Muscle layer of colon (tissue), 2 donors: ENCODE results near the gene LSMEM2.

Experiments used
- H3K27ac ChIP-seq: one replicate; pipeline ENCODE4 v1.7.0; 2013; ENCODE audit warnings: low read depth, mild to moderate bottlenecking, low read length, moderate library complexity
- H3K27me3 ChIP-seq, 2 donors: one replicate each; pipeline ENCODE4 v1.7.0; 2013; ENCODE audit warnings: low read length in 2 of 2, mild to moderate bottlenecking in 2 of 2; ENCODE audit not compliant: insufficient read depth in 2 of 2, control insufficient read depth in 1 of 2
- H3K36me3 ChIP-seq: one replicate; pipeline ENCODE4 v1.7.0; 2013; ENCODE audit warnings: mild to moderate bottlenecking, low read length; ENCODE audit not compliant: insufficient read depth
- H3K4me1 ChIP-seq: one replicate; pipeline ENCODE4 v1.7.0; 2013; ENCODE audit warnings: mild to moderate bottlenecking, low read length; ENCODE audit not compliant: insufficient read depth
- H3K4me3 ChIP-seq, 2 donors: one replicate each; pipeline ENCODE4 v1.7.0; 2013; ENCODE audit warnings: low read length in 2 of 2, low read depth in 1 of 2, mild to moderate bottlenecking in 1 of 2, moderate library complexity in 1 of 2
- H3K9ac ChIP-seq: one replicate; pipeline ENCODE4 v1.7.0; 2013; ENCODE audit warnings: low read length
- H3K9me3 ChIP-seq: one replicate; pipeline ENCODE4 v1.7.0; 2013; ENCODE audit warnings: mild to moderate bottlenecking, low read length
- donor health status: abdominal sarcoma.
- donor health status: Adenocarcinoma of cecum.

LSMEM2 gene

GRCh38 chr3:50330330-50330729 lies 51.4 kb downstream of the LSMEM2 start:
- H3K27me3 ChIP-seq, result no peaks in the 10 kb centered on the region
- H3K4me1 ChIP-seq, result peaks cover 29% of the 10 kb centered on the region
- H3K4me3 ChIP-seq, result no peak overlapping the region
- H3K27ac ChIP-seq, result no peak overlapping the region
- peaks cover 47% of the 10 kb centered on the region for H3K36me3 ChIP-seq
- no peaks in the 10 kb centered on the region for H3K9me3 ChIP-seq
- no peak overlapping the region for H3K9ac ChIP-seq

DNA sequence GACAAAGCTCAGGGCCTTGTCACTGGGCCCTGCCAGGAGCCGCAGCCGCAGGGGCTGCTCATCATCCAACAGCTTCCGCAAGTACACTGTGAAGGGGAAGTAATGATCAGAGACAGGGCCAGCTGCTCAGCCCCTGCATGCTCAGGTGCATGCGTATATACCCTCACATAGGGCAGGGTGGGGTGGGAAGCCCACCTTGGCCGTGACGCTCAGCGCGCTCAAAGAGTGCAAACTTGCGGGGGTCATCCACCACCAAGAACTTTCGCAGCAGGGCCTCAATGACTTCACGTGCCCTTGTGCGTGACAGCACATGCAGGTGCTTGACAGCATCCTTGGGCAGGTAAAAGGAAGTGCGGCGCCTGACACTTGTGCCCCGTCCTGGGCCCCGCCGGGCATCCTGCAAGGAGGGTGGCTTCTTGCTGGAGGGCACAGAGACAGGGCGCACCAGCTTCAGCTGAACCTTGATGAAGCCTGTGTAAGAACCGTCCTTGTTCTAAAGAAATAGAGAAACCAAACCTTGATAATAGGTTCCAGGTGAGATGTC lies 52.5 kb downstream of the LSMEM2 start:
- H3K9ac ChIP-seq, result no peak overlapping the region
- no peak overlapping the region for H3K4me3 ChIP-seq
- H3K27me3 ChIP-seq, result no peaks in the 10 kb centered on the region
- peaks cover 42% of the 10 kb centered on the region for H3K36me3 ChIP-seq
- H3K9me3 ChIP-seq, result no peaks in the 10 kb centered on the region
- no peak overlapping the region for H3K27ac ChIP-seq
- H3K4me1 ChIP-seq, result peaks cover 39% of the 10 kb centered on the region

DNA sequence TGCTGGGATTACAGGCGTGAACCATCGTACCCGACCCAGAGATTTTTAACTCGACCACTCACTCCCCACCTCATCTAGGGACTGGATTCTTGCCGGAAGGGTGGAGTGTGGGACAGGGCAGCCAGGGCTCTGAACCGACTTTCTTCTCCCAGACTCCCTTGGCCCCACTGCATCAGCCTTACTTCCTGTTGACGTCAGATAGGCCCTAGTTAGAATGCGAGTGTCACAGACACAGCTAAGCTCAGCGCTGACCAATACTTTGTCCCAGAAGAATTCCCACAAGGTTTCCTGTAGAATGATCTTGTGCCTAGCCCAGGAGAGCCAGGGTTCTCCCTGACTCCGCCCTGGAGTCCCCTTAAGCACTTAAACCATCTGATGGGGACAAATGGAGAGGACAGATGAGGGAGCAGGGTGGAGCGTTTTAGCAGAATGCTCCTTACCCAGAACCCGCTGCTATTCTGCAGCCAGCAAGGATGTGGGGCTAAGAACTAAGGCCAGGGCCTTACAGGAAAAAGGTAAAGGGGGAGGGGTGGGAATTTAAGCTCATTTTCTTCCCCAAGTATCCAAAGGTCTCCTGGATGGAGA lies 54.9 kb downstream of the LSMEM2 start:
- no peak overlapping the region for H3K4me3 ChIP-seq

DNA sequence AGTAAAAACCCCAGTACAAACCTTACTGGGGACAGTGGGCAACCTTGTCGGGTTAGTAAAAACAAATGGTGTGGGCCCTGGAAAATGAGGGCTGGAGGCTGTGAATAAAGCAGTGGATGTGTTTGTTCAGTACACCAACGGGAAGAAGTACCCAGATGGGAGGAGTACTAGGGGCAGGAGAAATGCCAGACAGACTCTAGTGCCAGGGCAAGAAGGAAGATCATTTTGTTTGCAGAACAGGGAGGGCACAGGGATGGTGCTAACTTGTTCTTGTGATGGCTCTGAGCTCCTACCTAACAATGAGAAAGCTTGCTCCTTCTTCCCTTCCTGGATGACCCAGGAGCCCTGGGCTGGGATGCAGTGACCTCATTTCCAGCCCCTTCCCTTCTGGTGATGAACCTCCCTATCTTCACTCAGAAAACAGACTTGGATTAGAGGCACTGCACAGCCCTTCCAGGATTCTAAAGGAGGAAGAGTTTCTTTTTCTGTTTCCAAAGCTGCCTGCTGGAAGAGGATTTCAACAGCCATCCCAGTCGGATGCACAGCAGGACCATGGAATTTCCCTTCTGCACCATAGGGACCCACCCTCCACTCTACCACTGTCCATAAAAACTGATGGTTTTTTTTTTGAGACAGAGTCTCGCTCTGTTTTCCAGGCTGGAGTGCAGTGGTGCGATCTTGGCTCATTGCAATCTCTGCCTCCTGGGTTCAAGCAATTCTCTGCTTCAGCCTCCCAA lies 55.6 kb downstream of the LSMEM2 start:
- Histone ChIP-seq H3K4me1 (peaks cover 34% of the 10 kb centered on the region), H3K27ac (peak overlapping the region; percentile 14), H3K4me3 (no peak overlapping the region), H3K27me3 (no peaks in the 10 kb centered on the region), H3K36me3 (peaks cover 38% of the 10 kb centered on the region), H3K9me3 (no peaks in the 10 kb centered on the region), H3K9ac (no peak overlapping the region)

More for the DNA sequence above, 54.9 kb downstream of the LSMEM2 start:
- peaks cover 42% of the 10 kb centered on the region for H3K36me3 ChIP-seq
- no peaks in the 10 kb centered on the region for H3K27me3 ChIP-seq
- H3K27ac ChIP-seq, result no peak overlapping the region
- no peak overlapping the region for H3K9ac ChIP-seq
- peaks cover 33% of the 10 kb centered on the region for H3K4me1 ChIP-seq
- H3K9me3 ChIP-seq, result no peaks in the 10 kb centered on the region

DNA sequence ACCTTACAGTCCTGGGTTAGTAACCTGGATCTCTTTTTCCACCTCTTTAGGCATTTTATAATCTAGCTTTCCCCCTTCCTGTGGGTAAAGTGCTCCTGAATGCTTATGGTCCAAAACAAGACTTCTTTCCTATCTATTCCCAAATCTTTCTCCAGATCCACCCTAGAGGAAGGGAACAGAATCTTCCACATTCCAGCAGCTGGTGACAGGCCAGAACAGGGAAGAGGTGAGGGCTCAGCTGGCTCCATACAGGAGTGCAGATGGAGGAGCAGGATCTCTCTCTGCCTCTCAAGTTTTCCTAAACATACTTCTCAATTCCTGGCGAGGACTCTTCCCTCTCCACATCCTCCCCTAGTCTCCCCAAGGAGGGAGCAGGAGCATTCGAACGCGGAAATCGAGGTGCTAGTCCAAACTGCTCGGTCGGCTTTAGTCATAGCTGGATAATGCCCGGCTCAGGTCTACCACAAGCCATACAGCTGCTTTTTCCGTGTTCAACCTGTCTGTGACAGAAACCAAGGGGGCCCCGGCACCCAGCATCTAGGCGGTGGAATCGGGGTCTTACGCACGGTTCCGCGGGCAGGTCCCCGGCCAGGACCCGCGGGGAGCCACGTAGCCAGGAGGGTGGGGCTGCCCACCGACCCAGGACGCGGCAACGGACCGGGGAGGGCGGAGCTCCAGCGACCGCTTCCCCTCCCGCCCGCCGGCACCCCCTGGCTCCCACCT lies 57.7 kb downstream of the LSMEM2 start:
- Histone ChIP-seq H3K27me3 (no peaks in the 10 kb centered on the region), H3K36me3 (peaks cover 17% of the 10 kb centered on the region), H3K27ac (peak overlapping the region; percentile 91), H3K9me3 (no peaks in the 10 kb centered on the region), H3K4me3 (peak overlapping the region; percentile 76 to 81), H3K4me1 (peaks cover 49% of the 10 kb centered on the region), H3K9ac (peak overlapping the region; percentile 74)

GRCh38 chr3:50337175-50337861 lies 58.4 kb downstream of the LSMEM2 start:
- H3K9me3 ChIP-seq, result no peaks in the 10 kb centered on the region
- H3K36me3 ChIP-seq, result peaks cover 10% of the 10 kb centered on the region
- H3K9ac ChIP-seq, result peak overlapping the region; percentile 78
- H3K27ac ChIP-seq, result peak overlapping the region; percentile 91
- H3K4me1 ChIP-seq, result peaks cover 50% of the 10 kb centered on the region
- no peaks in the 10 kb centered on the region for H3K27me3 ChIP-seq
- peak overlapping the region; percentile 76 to 81 for H3K4me3 ChIP-seq
